Measurements from ENCODE around the gene SLC4A5.

Gene SLC4A5

GRCh38 chr2:74390606-74391005, 47.4 kb upstream of the SLC4A5 start:
- Histone ChIP-seq H3K9ac (ENCODE audit: low read length) (no peak overlapping the region), H2BK120ac (ENCODE audit: insufficient read depth, low read length, poor library complexity) (no peak overlapping the region), H3K18ac (ENCODE audit: low read length) (no peak overlapping the region), H2AK5ac (ENCODE audit: low read length) (no peak overlapping the region), H3K23ac (ENCODE audit: low read length) (no peak overlapping the region), H2BK5ac (ENCODE audit: low read depth, low read length, poor library complexity) (no peak overlapping the region), H3K4me3 (ENCODE audit: low read depth, low read length) (no peak overlapping the region), H3K9me3 (ENCODE audit: insufficient read depth, low read depth, low read length) (no peaks in the 10 kb centered on the region), H4K8ac (ENCODE audit: low read depth, low read length) (no peak overlapping the region), H3K4ac (ENCODE audit: low read depth, low read length) (peak overlapping the region; percentile 58), H2AFZ (ENCODE audit: insufficient read depth, low read length, poor library complexity) (no peak overlapping the region), H3K27me3 (ENCODE audit: insufficient read depth, low read length) (no peaks in the 10 kb centered on the region), H4K91ac (ENCODE audit: low read depth, low read length) (no peak overlapping the region), H3K36me3 (ENCODE audit: control insufficient read depth in 1 of 2, insufficient read depth in 2 of 2, low read length in 2 of 2) (no peaks in the 10 kb centered on the region), H4K12ac (ENCODE audit: low read depth, low read length) (no peak overlapping the region), H3K79me2 (ENCODE audit: control insufficient read depth, insufficient read depth, low read length, poor library complexity) (peaks cover 8% of the 10 kb centered on the region), H3K4me1 (ENCODE audit: control insufficient read depth in 1 of 2, insufficient read depth in 2 of 2, low read length in 2 of 2) (peaks cover 2 to 3% of the 10 kb centered on the region in 2 experiments), H2BK12ac (ENCODE audit: low read length) (no peak overlapping the region), H3K14ac (ENCODE audit: low read length) (no peak overlapping the region), H3K4me2 (ENCODE audit: low read length) (peak overlapping the region; percentile 58), H3K27ac (ENCODE audit: low read depth, low read length) (no peak overlapping the region), H3K79me1 (ENCODE audit: low read length) (peaks cover 8% of the 10 kb centered on the region)
- DNase-seq = no peak
- WGBS (ENCODE audit: extremely low coverage, insufficient coverage, insufficient read length) = no CpG with 5 or more reads among the region's 5 CpGs

GRCh38 chr2:74387346-74387745, 44.1 kb upstream of the SLC4A5 start:
- Histone ChIP-seq H2BK5ac (ENCODE audit: low read depth, low read length, poor library complexity) (no peak overlapping the region), H3K27ac (ENCODE audit: low read depth, low read length) (no peak overlapping the region), H4K12ac (ENCODE audit: low read depth, low read length) (no peak overlapping the region), H2BK12ac (ENCODE audit: low read length) (no peak overlapping the region), H3K27me3 (ENCODE audit: insufficient read depth, low read length) (no peaks in the 10 kb centered on the region), H3K4ac (ENCODE audit: low read depth, low read length) (peak overlapping the region; percentile 17), H3K9me3 (ENCODE audit: insufficient read depth, low read depth, low read length) (no peaks in the 10 kb centered on the region), H2AFZ (ENCODE audit: insufficient read depth, low read length, poor library complexity) (no peak overlapping the region), H3K23ac (ENCODE audit: low read length) (no peak overlapping the region), H3K18ac (ENCODE audit: low read length) (no peak overlapping the region), H3K36me3 (ENCODE audit: control insufficient read depth in 1 of 2, insufficient read depth in 2 of 2, low read length in 2 of 2) (peaks cover 4 to 9% of the 10 kb centered on the region in 2 experiments), H3K9ac (ENCODE audit: low read length) (no peak overlapping the region), H3K4me3 (ENCODE audit: low read depth, low read length) (no peak overlapping the region), H2BK120ac (ENCODE audit: insufficient read depth, low read length, poor library complexity) (no peak overlapping the region), H3K79me2 (ENCODE audit: control insufficient read depth, insufficient read depth, low read length, poor library complexity) (peaks cover 8% of the 10 kb centered on the region), H4K8ac (ENCODE audit: low read depth, low read length) (no peak overlapping the region), H3K14ac (ENCODE audit: low read length) (no peak overlapping the region), H3K79me1 (ENCODE audit: low read length) (peaks cover 8% of the 10 kb centered on the region), H3K4me1 (ENCODE audit: control insufficient read depth in 1 of 2, insufficient read depth in 2 of 2, low read length in 2 of 2) (peaks cover 1 to 3% of the 10 kb centered on the region in 2 experiments), H3K4me2 (ENCODE audit: low read length) (no peak overlapping the region), H2AK5ac (ENCODE audit: low read length) (no peak overlapping the region), H4K91ac (ENCODE audit: low read depth, low read length) (no peak overlapping the region)
- DNase-seq = no peak
- WGBS (ENCODE audit: extremely low coverage, insufficient coverage, insufficient read length) = no CpG with 5 or more reads among the region's 1 CpG

- H3K27ac ChIP-seq (ENCODE audit: low read depth, low read length) = no peak overlapping the region
- H3K9ac ChIP-seq (ENCODE audit: low read length) = no peak overlapping the region
- H3K23ac ChIP-seq (ENCODE audit: low read length) = no peak overlapping the region
- H3K79me1 ChIP-seq (ENCODE audit: low read length) = no peaks in the 10 kb centered on the region
- no peak overlapping the region for H3K14ac ChIP-seq (ENCODE audit: low read length)
- no peak overlapping the region for H2AK5ac ChIP-seq (ENCODE audit: low read length)
- H3K4me1 ChIP-seq (ENCODE audit: control insufficient read depth in 1 of 2, insufficient read depth in 2 of 2, low read length in 2 of 2) = peaks cover 0 to 1% of the 10 kb centered on the region in 2 experiments
- no peak overlapping the region for H4K12ac ChIP-seq (ENCODE audit: low read depth, low read length)
- peaks cover 4 to 9% of the 10 kb centered on the region in 2 experiments for H3K36me3 ChIP-seq (ENCODE audit: control insufficient read depth in 1 of 2, insufficient read depth in 2 of 2, low read length in 2 of 2)
- no peak overlapping the region for H4K91ac ChIP-seq (ENCODE audit: low read depth, low read length)
- no CpG with 5 or more reads among the region's 8 CpGs for WGBS (ENCODE audit: extremely low coverage, insufficient coverage, insufficient read length)
- no peak overlapping the region for H4K8ac ChIP-seq (ENCODE audit: low read depth, low read length)
- H3K79me2 ChIP-seq (ENCODE audit: control insufficient read depth, insufficient read depth, low read length, poor library complexity) = no peaks in the 10 kb centered on the region
- no peak overlapping the region for H3K4me2 ChIP-seq (ENCODE audit: low read length)
- no peak for DNase-seq
- H3K27me3 ChIP-seq (ENCODE audit: insufficient read depth, low read length) = no peaks in the 10 kb centered on the region
- H3K18ac ChIP-seq (ENCODE audit: low read length) = no peak overlapping the region
- H2BK120ac ChIP-seq (ENCODE audit: insufficient read depth, low read length, poor library complexity) = no peak overlapping the region
- H2BK12ac ChIP-seq (ENCODE audit: low read length) = no peak overlapping the region
- H2AFZ ChIP-seq (ENCODE audit: insufficient read depth, low read length, poor library complexity) = no peak overlapping the region
- no peak overlapping the region for H3K4me3 ChIP-seq (ENCODE audit: low read depth, low read length)
- no peak overlapping the region for H3K4ac ChIP-seq (ENCODE audit: low read depth, low read length)
- H2BK5ac ChIP-seq (ENCODE audit: low read depth, low read length, poor library complexity) = no peak overlapping the region
- H3K9me3 ChIP-seq (ENCODE audit: insufficient read depth, low read depth, low read length) = no peaks in the 10 kb centered on the region
Observed at GRCh38 chr2:74385396-74385795, 42.2 kb upstream of the SLC4A5 start.

- no peak overlapping the region for H2AK5ac ChIP-seq (ENCODE audit: low read length)
Observed at GRCh38 chr2:74384051-74384450, 40.8 kb upstream of the SLC4A5 start.

More at GRCh38 chr2:74384051-74384450, 40.8 kb upstream of the SLC4A5 start:
- Histone ChIP-seq H3K79me1 (ENCODE audit: low read length) (no peaks in the 10 kb centered on the region), H2BK120ac (ENCODE audit: insufficient read depth, low read length, poor library complexity) (no peak overlapping the region), H4K12ac (ENCODE audit: low read depth, low read length) (no peak overlapping the region), H3K4me1 (ENCODE audit: control insufficient read depth in 1 of 2, insufficient read depth in 2 of 2, low read length in 2 of 2) (peaks cover 5 to 8% of the 10 kb centered on the region in 2 experiments), H2AFZ (ENCODE audit: insufficient read depth, low read length, poor library complexity) (no peak overlapping the region), H3K23ac (ENCODE audit: low read length) (no peak overlapping the region), H2BK5ac (ENCODE audit: low read depth, low read length, poor library complexity) (no peak overlapping the region), H3K9me3 (ENCODE audit: insufficient read depth, low read depth, low read length) (no peaks in the 10 kb centered on the region), H3K27ac (ENCODE audit: low read depth, low read length) (no peak overlapping the region), H3K4ac (ENCODE audit: low read depth, low read length) (peak overlapping the region; percentile 32), H3K36me3 (ENCODE audit: control insufficient read depth in 1 of 2, insufficient read depth in 2 of 2, low read length in 2 of 2) (peaks cover 4 to 9% of the 10 kb centered on the region in 2 experiments), H3K4me2 (ENCODE audit: low read length) (no peak overlapping the region), H3K27me3 (ENCODE audit: insufficient read depth, low read length) (no peaks in the 10 kb centered on the region), H3K9ac (ENCODE audit: low read length) (no peak overlapping the region), H2BK12ac (ENCODE audit: low read length) (no peak overlapping the region), H4K91ac (ENCODE audit: low read depth, low read length) (no peak overlapping the region), H3K79me2 (ENCODE audit: control insufficient read depth, insufficient read depth, low read length, poor library complexity) (peaks cover 3% of the 10 kb centered on the region), H4K8ac (ENCODE audit: low read depth, low read length) (no peak overlapping the region), H3K18ac (ENCODE audit: low read length) (no peak overlapping the region), H3K14ac (ENCODE audit: low read length) (no peak overlapping the region), H3K4me3 (ENCODE audit: low read depth, low read length) (no peak overlapping the region)
- WGBS (ENCODE audit: extremely low coverage, insufficient coverage, insufficient read length) = no CpG with 5 or more reads among the region's 3 CpGs
- peak in 1 of 2 donors; percentile 83 for DNase-seq

Data from trophoblast cell (in vitro differentiated cells and primary cell).